ENCODE measurements around the gene THAP6. TPM values are rescaled to one million over a fixed set of nuclear protein-coding genes. Genes with fewer than 3 reads are reported as not detected.

Gene THAP6
- total and polyA plus RNA-seq, 2 of the 8 experiments (the other 6 are each of a cell fraction or from before 2014, with no cell fraction given), result 3.3 to 9.7 TPM

- Histone ChIP-seq H4K8ac (ENCODE audit: extremely low read depth, insufficient read depth, low read length) (no peak overlapping the region), H3K4ac (replicated peaks; ENCODE audit: insufficient read length, low read depth, low read length) (no peak overlapping the region), H3K4me2 (ENCODE audit: insufficient read depth in 1 of 2, low read depth in 2 of 2, low read length in 2 of 2) (no peak overlapping the region), H3K23ac (ENCODE audit: insufficient read length) (no peak overlapping the region), H3K79me1 (ENCODE audit: low read depth, low read length) (no peaks in the 10 kb centered on the region; the same call in 1 of the 2 replicates), H3K27ac (ENCODE audit: low read depth, low read length) (no peak overlapping the region), H3K9me3 (ENCODE audit: insufficient read depth in 2 of 2, low read depth in 1 of 2, low read length in 1 of 2) (0 out of 4 replicates have a peak, but pooled peaks cover 0 to under 1% of the 10 kb centered on the region in 2 experiments), H3K4me3 (ENCODE audit: extremely low read depth in 1 of 4, insufficient read depth in 2 of 4, low read depth in 3 of 4, low read length in 4 of 4) (no peak overlapping the region), H4K5ac (ENCODE audit: insufficient read length, low read depth, low read length) (no peak overlapping the region), H2BK12ac (ENCODE audit: low read depth, low read length) (no peak overlapping the region), H2AK5ac (ENCODE audit: low read depth, low read length) (no peak overlapping the region), H3K56ac (replicated peaks; ENCODE audit: insufficient read length, low read depth, low read length) (no peak overlapping the region), H3K23me2 (ENCODE audit: low read depth, low read length) (no peaks in the 10 kb centered on the region), H3K14ac (ENCODE audit: insufficient read length) (no peak overlapping the region), H2AFZ (ENCODE audit: low read length) (no peak overlapping the region), H3K18ac (ENCODE audit: extremely low read depth, low read length) (no peak overlapping the region), H4K91ac (replicated peaks; ENCODE audit: insufficient read length, low read length) (no peak overlapping the region), H3K4me1 (replicated peaks in 1 of 4; ENCODE audit: control insufficient read depth in 3 of 4, insufficient read depth in 4 of 4, low read length in 3 of 4) (no peaks in the 10 kb centered on the region), H3K36me3 (ENCODE audit: control insufficient read depth in 2 of 4, insufficient read depth in 4 of 4, low read length in 3 of 4) (peaks cover 4 to 60% (median 12%) of the 10 kb centered on the region in 4 experiments; a peak in 7 of 8 replicates), H2BK5ac (ENCODE audit: low read depth, low read length) (no peak overlapping the region), H4K20me1 (replicated peaks in 1 of 2; ENCODE audit: control insufficient read depth in 1 of 2, insufficient read depth in 2 of 2, low read length in 2 of 2) (no peaks in the 10 kb centered on the region), H3K27me3 (replicated peaks in 1 of 4; ENCODE audit: control insufficient read depth in 3 of 4, extremely low read depth in 1 of 4, insufficient read depth in 3 of 4, low read length in 3 of 4) (peaks cover 0 to 1% (median 0%) of the 10 kb centered on the region in 4 experiments; a peak in 1 of 7 replicates), H2BK120ac (replicated peaks; ENCODE audit: low read depth, low read length) (no peak overlapping the region), H2BK20ac (ENCODE audit: low read length) (no peak overlapping the region), H2BK15ac (ENCODE audit: low read length) (no peak overlapping the region), H3K79me2 (ENCODE audit: control insufficient read depth in 1 of 2, insufficient read depth in 2 of 2, low read length in 2 of 2) (peaks cover 0 to 3% of the 10 kb centered on the region in 2 experiments; a peak in 1 of 4 replicates), H3K9ac (replicated peaks in 1 of 4; ENCODE audit: extremely low read depth in 1 of 4, low read depth in 3 of 4, low read length in 3 of 4) (no peak overlapping the region)
- 94% methylated on average over 1 of the region's 1 CpG; no CpG with 5 or more reads in 1 of the 2 experiments for WGBS, 2 experiments (ENCODE audit: extremely low coverage in 1 of 2, insufficient coverage in 1 of 2, insufficient read length in 1 of 2, insufficient replicate concordance in 2 of 2, low coverage in 1 of 2, low lambda C conversion rate in 2 of 2, missing lambda C conversion rate in 1 of 2)
- no peak for DNase-seq (ENCODE audit: low read depth in 1 of 2, low spot score in 2 of 2)
- no peak for FAIRE-seq
- ChIA-PET CTCF (ENCODE audit: partially characterized antibody) (no interaction called here), POLR2A (ENCODE audit: partially characterized antibody) (interaction anchor here (1.9 kb wide), 1 partner anchor 11 kb away, joined by 5 read pairs; the partner anchor contains the start of genes RCHY1 and THAP6)
- no peak for TF ChIP-seq USF2 (IDR thresholded peaks at IDR 0.05; ENCODE audit: low read length)
- TF ChIP-seq KDM4A (IDR thresholded peaks at IDR 0.05; ENCODE audit: low read depth, low read length, severe bottlenecking), result no peak
- no peak for TF ChIP-seq TAF1 (IDR thresholded peaks at IDR 0.05; ENCODE audit: low read depth, low read length)
- TF ChIP-seq TBP (IDR thresholded peaks at IDR 0.05; ENCODE audit: low read depth, low read length), result no peak
- no peak for TF ChIP-seq SP1 (IDR thresholded peaks at IDR 0.05; ENCODE audit: low read depth, low read length)
- no peak for TF ChIP-seq POLR2A (IDR thresholded peaks at IDR 0.05; ENCODE audit: control extremely low read depth in 1 of 2, low read depth in 2 of 2, low read length in 2 of 2)
Observed at GRCh38 chr4:75525910-75526309, 11.6 kb downstream of the THAP6 start.
